ENCODE results near the gene SVOPL. TPM values are rescaled to one million over a fixed set of nuclear protein-coding genes. Genes with fewer than 3 reads are reported as not detected.

Gene SVOPL
- total and polyA plus RNA-seq, 2 donors (not counting 1 experiment from before 2014, with no cell fraction given): not detected

DNA sequence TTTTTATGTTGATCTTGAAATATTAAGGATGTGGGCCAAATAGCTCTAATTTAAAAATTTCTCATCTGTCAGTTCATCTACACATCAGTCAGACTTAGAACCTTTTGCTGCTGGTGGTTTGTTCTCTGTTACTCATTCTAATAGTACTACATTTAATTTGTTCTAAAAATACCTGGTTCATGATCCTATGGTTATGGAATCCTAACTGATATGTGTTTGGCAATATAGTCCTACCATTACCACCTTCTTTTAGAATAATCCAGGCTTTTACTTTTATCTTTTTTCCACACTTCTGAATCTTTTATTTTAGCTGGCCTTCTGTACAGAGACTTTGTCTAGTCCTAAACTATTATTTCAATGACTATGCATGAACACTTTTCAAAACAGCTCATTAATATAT is 116.9 kb downstream of the SVOPL start:
- CTCF ChIA-PET: no interaction called here

DNA sequence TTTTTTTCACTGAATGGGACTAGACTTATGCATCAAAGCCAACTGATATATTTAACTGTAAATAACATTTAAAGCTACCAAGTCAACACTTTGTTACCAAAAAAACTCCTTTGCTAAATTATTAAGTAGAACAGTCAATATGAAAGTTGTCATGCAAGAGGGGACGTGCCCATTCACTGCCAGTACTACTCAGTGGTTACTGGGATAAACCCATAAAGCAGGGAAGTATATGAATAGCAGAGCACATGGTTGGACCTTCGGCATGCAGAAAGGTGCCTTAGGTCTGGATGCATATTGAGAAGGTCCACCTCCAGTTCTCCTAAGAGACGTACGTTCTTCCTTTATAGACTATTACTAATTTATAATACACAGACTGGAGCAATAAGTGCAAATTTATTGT is 120.1 kb downstream of the SVOPL start:
- intact Hi-C loops (cut with micrococcal nuclease): loop anchor here (10.0 kb wide), 1 partner anchor 74 kb away; no protein-coding TSS in a partner anchor
- WGBS (ENCODE audit: insufficient coverage): 100% methylated on average over 1 of the region's 4 CpGs
- Histone ChIP-seq H3K4me2 (replicated peaks; ENCODE audit: low read depth, low read length, poor library complexity, severe bottlenecking) (no peak overlapping the region), H3K27me3 (replicated peaks in 1 of 4; ENCODE audit: control extremely low read depth in 1 of 4, control insufficient read depth in 3 of 4, insufficient read depth in 4 of 4, low read length in 3 of 4) (no peaks in the 10 kb centered on the region), H3K36me3 (replicated peaks in 1 of 2; ENCODE audit: control extremely low read depth in 1 of 2, control insufficient read depth in 1 of 2, extremely low read depth in 1 of 2, insufficient read depth in 2 of 2, low read length in 1 of 2) (peaks cover 8 to 31% of the 10 kb centered on the region in 2 experiments), H3K9me3 (ENCODE audit: control extremely low read depth in 1 of 3, control insufficient read depth in 2 of 3, insufficient read depth in 1 of 3, low read length in 2 of 3) (no peaks in the 10 kb centered on the region), H4K20me1 (ENCODE audit: control insufficient read depth, insufficient read depth, low read length, poor library complexity, severe bottlenecking) (no peaks in the 10 kb centered on the region), H3K4me3 (ENCODE audit: control extremely low read depth in 1 of 5, extremely low read depth in 1 of 5, insufficient read depth in 1 of 5, low read depth in 2 of 5, low read length in 4 of 5) (no peak overlapping the region), H3K9ac (ENCODE audit: low read length) (no peak overlapping the region), H2AFZ (ENCODE audit: insufficient read depth, low read depth, low read length, poor library complexity, severe bottlenecking) (no peak overlapping the region), H3K79me2 (ENCODE audit: control insufficient read depth, insufficient read depth, low read length) (no peaks in the 10 kb centered on the region), H3K4me1 (ENCODE audit: control insufficient read depth in 2 of 2, insufficient read depth in 2 of 2, low read length in 2 of 2) (no peaks in the 10 kb centered on the region), H3K27ac (ENCODE audit: low read length in 2 of 2) (no peak overlapping the region)
- ChIA-PET CTCF (interaction anchor here (0.6 kb wide), 1 partner anchor 13 kb away, joined by 3 read pairs; no protein-coding TSS in a partner anchor), POLR2A (no interaction called here)
- Mint-ChIP-seq H3K4me1 (no peaks in the 10 kb centered on the region), H3K4me3 (no peak overlapping the region), H3K27ac (no peak overlapping the region), H3K9me3 (ENCODE audit: insufficient read depth) (no peaks in the 10 kb centered on the region), H3K27me3 (no peaks in the 10 kb centered on the region)
- DNase-seq (no peak), ATAC-seq (ENCODE audit: low read depth) (no peak)
- TF ChIP-seq, protein P1, sequence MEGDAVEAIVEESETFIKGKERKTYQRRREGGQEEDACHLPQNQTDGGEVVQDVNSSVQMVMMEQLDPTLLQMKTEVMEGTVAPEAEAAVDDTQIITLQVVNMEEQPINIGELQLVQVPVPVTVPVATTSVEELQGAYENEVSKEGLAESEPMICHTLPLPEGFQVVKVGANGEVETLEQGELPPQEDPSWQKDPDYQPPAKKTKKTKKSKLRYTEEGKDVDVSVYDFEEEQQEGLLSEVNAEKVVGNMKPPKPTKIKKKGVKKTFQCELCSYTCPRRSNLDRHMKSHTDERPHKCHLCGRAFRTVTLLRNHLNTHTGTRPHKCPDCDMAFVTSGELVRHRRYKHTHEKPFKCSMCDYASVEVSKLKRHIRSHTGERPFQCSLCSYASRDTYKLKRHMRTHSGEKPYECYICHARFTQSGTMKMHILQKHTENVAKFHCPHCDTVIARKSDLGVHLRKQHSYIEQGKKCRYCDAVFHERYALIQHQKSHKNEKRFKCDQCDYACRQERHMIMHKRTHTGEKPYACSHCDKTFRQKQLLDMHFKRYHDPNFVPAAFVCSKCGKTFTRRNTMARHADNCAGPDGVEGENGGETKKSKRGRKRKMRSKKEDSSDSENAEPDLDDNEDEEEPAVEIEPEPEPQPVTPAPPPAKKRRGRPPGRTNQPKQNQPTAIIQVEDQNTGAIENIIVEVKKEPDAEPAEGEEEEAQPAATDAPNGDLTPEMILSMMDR (IDR thresholded peaks at IDR 0.05): no peak

More for the DNA sequence above, 116.9 kb downstream of the SVOPL start:
- Mint-ChIP-seq H3K4me3 (no peak overlapping the region), H3K27me3 (no peaks in the 10 kb centered on the region), H3K4me1 (no peaks in the 10 kb centered on the region), H3K27ac (no peak overlapping the region), H3K9me3 (ENCODE audit: insufficient read depth) (no peaks in the 10 kb centered on the region)
- H3K4me2 ChIP-seq (replicated peaks; ENCODE audit: low read depth, low read length, poor library complexity, severe bottlenecking): no peak overlapping the region
- TF ChIP-seq, protein P1 (IDR thresholded peaks at IDR 0.05): no peak
- TF ChIP-seq EZH2 (IDR thresholded peaks at IDR 0.05; ENCODE audit: borderline replicate concordance, insufficient read depth, low read depth, low read length, poor library complexity, severe bottlenecking): no peak
- H4K20me1 ChIP-seq (ENCODE audit: control insufficient read depth, insufficient read depth, low read length, poor library complexity, severe bottlenecking): no peaks in the 10 kb centered on the region
- ATAC-seq (ENCODE audit: low read depth) (no peak), DNase-seq (no peak)
- no peak overlapping the region for H3K4me3 ChIP-seq (ENCODE audit: control extremely low read depth in 1 of 5, extremely low read depth in 1 of 5, insufficient read depth in 1 of 5, low read depth in 2 of 5, low read length in 4 of 5)
- no peaks in the 10 kb centered on the region for H3K4me1 ChIP-seq (ENCODE audit: control insufficient read depth in 2 of 2, insufficient read depth in 2 of 2, low read length in 2 of 2)
- no peak overlapping the region for H3K9ac ChIP-seq (ENCODE audit: low read length)
- no peaks in the 10 kb centered on the region for H3K79me2 ChIP-seq (ENCODE audit: control insufficient read depth, insufficient read depth, low read length)
- no peak overlapping the region for H3K27ac ChIP-seq (ENCODE audit: low read length in 2 of 2)
- H3K36me3 ChIP-seq (replicated peaks in 1 of 2; ENCODE audit: control extremely low read depth in 1 of 2, control insufficient read depth in 1 of 2, extremely low read depth in 1 of 2, insufficient read depth in 2 of 2, low read length in 1 of 2): peaks cover 10 to 27% of the 10 kb centered on the region in 2 experiments
- POLR2A ChIA-PET: no interaction called here
- H3K27me3 ChIP-seq (replicated peaks in 1 of 4; ENCODE audit: control extremely low read depth in 1 of 4, control insufficient read depth in 3 of 4, insufficient read depth in 4 of 4, low read length in 3 of 4): no peaks in the 10 kb centered on the region
- H3K9me3 ChIP-seq (ENCODE audit: control extremely low read depth in 1 of 3, control insufficient read depth in 2 of 3, insufficient read depth in 1 of 3, low read length in 2 of 3): no peaks in the 10 kb centered on the region
- intact Hi-C loops (cut with micrococcal nuclease): loop anchor here (10.0 kb wide), 1 partner anchor 71 kb away; no protein-coding TSS in a partner anchor
- H2AFZ ChIP-seq (ENCODE audit: insufficient read depth, low read depth, low read length, poor library complexity, severe bottlenecking): no peak overlapping the region
